ENCODE data around the gene PVALB.

GRCh38 chr22:36858156-36858555 is 41.3 kb upstream of the PVALB start:
- TF ChIP-seq CTCF (IDR thresholded peaks at IDR 0.05; ENCODE audit: extremely low read depth in 1 of 2, insufficient read depth in 1 of 2, low read depth in 1 of 2, low read length in 2 of 2): no peak
- no peak for TF ChIP-seq POLR2A (IDR thresholded peaks at IDR 0.05; ENCODE audit: low read depth, low read length)
- no peak for TF ChIP-seq FOS (IDR thresholded peaks at IDR 0.05; ENCODE audit: borderline replicate concordance, insufficient read depth, low read length)
- TF ChIP-seq MAX (IDR thresholded peaks at IDR 0.05; ENCODE audit: insufficient read depth, insufficient read length): no peak
- no peak for TF ChIP-seq POLR2AphosphoS5 (IDR thresholded peaks at IDR 0.05; ENCODE audit: insufficient read depth, low read depth, low read length)
- TF ChIP-seq MYC (IDR thresholded peaks at IDR 0.05; ENCODE audit: low read depth, low read length): no peak
- TF ChIP-seq EZH2 (IDR thresholded peaks at IDR 0.05; ENCODE audit: borderline replicate concordance, low read depth, low read length, severe bottlenecking): no peak
- TF ChIP-seq JUN (IDR thresholded peaks at IDR 0.05; ENCODE audit: borderline replicate concordance, insufficient read depth, insufficient read length, low read depth): no peak
